B cell (primary cell): ENCODE measurements around the gene F8A1.

Source experiments
- EZH2 ChIP-seq: IDR thresholded peaks from 2 replicates; pipeline ENCODE4 v1.6.1; 2012; ENCODE audit warnings: borderline replicate concordance, low read depth, mild to moderate bottlenecking, moderate library complexity, low read length; ENCODE audit not compliant: insufficient read depth, poor library complexity, severe bottlenecking
- TF ChIP-seq, protein P1 (sequence below): fragments of 200-600 bp; IDR thresholded peaks from one replicate; pipeline ENCODE4 v1.8.0; 2022; ENCODE audit warnings: antibody characterized with exemption, mild to moderate bottlenecking

DNA sequence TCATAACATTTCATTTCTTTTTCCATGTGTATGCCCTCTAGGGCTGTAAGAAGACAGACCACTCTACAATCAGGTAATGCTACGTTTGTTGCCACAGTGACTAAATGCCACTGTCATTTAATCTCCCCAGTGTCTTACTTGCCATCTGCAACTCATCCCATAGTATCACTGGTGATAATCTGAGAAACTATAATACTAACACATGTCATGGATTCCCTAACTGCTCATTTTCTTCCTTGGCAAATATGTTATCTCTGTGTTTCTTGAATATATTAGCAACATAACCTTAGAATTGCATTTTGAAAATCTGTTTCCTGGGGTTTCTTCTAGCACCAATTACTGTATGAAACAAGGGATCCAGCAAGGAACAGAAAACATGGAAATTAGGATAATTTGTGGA, 6.1 kb downstream of the F8A1 start:
- TF ChIP-seq, protein P1, sequence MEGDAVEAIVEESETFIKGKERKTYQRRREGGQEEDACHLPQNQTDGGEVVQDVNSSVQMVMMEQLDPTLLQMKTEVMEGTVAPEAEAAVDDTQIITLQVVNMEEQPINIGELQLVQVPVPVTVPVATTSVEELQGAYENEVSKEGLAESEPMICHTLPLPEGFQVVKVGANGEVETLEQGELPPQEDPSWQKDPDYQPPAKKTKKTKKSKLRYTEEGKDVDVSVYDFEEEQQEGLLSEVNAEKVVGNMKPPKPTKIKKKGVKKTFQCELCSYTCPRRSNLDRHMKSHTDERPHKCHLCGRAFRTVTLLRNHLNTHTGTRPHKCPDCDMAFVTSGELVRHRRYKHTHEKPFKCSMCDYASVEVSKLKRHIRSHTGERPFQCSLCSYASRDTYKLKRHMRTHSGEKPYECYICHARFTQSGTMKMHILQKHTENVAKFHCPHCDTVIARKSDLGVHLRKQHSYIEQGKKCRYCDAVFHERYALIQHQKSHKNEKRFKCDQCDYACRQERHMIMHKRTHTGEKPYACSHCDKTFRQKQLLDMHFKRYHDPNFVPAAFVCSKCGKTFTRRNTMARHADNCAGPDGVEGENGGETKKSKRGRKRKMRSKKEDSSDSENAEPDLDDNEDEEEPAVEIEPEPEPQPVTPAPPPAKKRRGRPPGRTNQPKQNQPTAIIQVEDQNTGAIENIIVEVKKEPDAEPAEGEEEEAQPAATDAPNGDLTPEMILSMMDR: no peak
- no peak for TF ChIP-seq EZH2
